SK-N-DZ (cell line): ENCODE data around the gene APBA2.
A peak's percentile ranks its signal among the peaks of the same experiment; 100 is the strongest.
"Not testable (repeated sequence)": the region's sequence is repeated elsewhere in the genome, so short reads cannot be mapped to it uniquely, and the experiment has no call there.

Source experiments
- DNase-seq: peaks from one replicate; pipeline ENCODE4 v3.0.0-alpha.2; 2015; ENCODE audit warnings: low spot score

Gene APBA2

DNA sequence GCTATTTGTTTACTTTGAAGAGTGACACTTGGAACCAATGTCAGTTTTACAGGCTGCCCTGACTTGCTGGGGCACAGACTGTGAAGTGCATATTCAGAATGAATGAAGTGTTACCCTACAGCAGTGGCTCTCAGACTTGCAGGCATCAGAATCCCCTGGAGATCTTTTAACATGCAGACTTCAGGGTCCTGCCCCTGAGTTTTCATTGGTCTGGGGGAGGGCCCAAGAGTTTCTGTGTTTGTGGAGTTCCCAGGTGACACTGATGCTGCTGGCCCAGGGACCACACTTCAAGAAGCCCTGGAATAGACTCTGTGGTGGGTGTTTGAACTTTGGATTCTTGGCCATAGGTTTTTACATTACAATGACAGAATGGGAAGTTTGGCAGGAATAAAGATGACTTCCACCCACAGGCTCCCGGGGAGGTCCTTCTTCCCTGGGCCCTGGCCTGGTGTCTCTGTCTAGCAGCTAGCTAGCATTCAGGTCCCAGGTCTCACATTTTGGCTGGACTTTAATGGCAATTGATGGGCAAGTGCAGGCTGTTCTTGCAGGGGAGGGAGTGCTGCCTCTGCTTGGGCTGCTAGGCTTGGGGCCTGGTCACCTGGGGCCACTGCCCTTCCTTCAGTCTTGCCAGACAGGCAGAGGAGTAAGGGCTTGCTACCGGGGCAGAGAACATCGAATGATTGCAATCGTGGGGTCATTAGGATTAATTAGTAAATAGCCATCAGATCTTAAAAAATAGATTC lies 149.0 kb downstream of the APBA2 start:
- no peak for DNase-seq

DNA sequence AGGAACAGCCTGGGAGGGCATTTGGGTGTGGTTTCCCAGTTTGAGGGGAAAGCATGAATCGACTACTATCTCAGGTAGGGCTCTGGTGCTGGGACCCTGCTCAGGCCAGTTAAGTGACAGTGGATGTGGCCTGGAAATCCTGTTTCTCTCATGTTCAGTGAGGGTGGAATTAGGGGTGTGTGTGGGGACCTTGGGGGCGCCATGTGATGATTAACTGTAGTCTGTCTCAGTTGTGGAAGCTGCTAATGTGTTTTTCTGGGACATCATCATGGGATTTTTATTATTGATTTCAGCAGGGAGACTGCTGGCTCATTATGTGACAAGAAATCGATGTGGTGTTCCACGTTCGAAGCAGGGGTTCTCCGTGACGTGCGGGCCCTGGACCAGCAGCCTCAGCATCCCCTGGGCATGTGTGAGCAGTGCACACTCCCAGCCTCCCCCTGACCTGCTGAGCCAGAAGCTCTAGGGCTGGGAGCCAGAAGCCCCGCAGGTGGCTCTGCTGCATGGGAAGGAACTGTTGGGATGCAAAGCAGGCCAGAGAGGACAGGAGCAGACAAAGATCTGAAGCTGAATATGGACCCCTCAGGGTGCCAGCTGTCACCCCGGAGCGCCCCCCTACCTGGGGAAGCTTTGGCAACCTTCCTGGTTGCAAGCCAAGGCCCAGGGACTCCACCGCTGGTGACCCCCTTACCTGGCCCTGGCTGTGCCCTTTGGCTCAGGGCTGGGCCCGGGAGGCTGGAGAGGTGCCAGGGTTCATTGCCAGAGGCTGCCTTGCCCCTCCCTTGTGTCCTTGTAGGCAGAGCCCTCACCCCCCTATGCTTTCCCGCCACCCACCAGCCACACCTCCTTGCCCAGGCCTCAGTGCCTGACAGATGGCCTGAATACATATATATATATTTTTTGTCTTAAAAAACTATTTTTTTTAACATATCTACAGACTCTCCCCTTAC lies 149.8 kb downstream of the APBA2 start:
- DNase-seq = no peak

DNA sequence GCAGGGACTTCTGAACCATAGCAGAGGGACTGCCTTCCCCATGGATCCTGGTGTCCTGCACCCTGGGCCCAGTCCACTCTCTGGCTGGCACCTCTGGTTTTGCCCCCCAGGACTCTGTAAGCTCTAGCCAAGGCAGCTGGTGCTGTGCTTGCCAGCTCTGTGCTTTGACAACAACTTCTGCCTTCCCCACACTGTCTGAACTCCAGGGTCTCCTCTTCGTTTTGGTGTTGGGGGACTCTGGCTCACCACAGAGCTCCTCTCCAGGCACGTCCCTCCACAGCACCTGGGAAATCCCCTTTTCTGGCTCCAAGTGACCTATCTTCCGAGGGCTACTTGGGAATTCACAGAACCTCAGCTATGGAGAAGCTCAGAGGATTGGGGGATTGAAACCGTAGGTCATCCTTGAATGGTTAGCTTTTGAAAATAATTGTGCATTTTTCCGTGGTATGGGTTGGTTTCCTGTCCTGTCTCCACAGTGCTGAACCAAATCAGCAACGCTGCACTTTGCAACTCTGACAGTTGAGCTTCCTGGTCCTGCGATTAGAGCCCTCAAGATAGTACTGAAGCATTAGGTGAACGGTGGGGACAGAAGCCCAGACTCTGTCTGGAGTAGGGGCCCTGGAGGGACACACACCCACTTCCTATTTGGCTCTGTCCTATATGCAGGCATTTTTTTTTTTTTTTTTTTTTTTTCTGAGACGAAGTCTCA lies 152.4 kb downstream of the APBA2 start:
- DNase-seq = no peak

DNA sequence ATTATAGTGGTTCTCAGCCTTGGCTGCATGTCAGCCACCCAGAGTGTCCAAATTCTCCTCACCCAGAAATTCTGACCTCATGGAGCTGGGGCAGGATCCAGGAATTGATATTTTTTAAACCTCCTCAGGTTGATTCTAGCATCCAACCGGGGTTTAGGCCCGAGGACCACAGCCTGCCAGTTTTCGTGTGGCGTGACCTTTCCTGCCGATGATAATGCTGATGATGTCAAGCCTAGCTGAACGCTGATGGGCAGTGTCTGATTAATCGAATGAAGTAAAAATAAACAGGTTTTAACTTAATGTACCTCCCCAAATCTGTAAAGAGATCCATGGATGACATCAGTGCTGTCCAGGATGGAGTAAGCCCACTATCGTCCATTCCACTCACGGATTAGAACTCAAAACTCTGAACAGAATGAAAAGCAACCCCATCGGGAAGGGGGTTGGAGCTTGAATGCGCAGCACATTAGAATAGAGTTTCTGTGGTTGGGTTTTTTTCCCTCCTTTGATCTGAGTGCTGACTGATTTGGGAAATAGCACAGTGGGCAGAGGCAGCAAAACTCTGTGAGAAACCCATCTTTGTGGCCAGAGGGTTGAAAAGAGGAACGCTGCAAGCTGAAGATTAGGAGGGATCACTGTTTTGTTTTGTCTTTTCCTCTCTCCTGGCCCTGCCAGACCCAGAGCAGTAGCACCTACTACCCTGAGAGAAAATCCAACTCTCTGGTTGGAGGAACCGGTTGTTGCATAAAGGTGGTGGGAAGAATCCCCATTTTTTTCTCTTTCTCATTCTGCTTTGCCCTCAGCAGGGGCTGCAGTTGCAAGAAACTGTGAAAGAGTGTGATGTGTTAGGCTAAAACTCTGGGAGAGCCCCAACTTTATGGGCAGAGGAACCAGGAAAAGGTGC lies 153.9 kb downstream of the APBA2 start:
- no peak for DNase-seq

DNA sequence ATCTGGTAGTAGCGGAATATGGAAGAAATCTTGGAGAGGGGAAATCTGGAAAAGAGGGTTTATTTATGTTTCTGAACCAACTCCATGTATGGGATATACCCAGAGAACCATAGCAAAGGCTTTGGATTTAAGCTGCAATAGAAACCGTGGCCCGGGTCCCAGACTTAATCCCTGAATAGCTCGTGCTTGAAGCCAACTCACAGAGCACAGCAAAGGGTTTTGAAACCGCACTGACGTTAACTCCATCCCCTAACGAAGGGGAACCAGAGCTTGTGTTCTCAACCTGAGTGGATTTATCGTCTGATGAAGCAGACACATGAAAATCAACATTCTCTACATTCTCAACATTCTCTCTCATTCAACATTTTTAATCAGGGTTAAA lies 154.6 kb downstream of the APBA2 start:
- no peak for DNase-seq

DNA sequence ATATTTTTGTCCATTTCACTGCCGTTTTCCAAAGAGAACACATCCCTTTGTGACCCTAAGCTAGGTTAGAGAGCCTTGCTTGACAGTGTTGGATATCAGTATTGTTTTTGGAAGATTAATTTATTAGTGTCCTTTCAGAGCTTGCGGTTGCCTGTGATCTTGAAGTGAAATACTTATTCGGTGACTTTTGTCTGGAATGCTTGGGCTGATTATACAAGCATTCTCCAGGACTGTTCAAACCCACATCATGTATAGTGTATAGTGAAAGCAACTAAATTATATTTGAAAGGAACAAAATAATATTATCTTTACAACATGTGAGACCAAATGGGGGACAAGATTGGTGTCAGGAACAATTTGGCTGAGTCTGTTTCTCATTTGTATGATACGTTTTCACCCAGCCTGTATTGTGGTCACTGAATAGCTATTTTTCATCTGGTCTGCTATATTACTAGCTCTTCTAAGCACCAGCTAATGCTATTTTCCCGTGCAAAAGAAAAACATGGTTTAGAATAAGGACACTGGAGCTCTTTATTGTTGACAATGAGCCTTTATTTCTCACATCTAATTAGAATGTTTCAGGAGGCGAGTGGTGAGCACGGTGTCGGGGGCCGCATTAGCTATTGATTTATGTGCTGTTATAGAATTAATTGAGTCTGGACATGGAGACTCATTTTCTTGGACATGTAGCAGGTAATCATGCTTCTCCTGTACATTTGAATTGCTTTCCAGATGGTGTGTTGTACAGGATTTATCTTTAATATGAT lies 158.1 kb downstream of the APBA2 start:
- peak; percentile 39 for DNase-seq

DNA sequence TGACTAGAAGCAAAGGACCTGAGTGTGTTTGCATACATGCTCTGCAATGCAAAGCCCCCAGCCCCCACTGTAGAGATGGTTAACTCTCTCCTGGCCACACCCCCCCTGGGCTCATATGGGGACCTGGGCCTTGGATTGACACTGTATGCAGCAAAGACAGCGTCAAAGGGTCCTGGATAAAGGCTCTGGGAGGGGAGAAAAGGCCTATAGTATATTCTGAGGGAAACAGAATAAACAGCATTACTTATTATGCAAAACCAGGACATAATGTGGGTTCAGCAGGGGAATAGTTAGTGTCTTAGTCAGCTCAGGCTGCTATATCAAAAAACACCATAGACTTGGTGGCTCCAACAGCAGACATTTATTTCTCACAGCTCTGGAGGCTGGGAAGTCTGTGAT lies 158.7 kb downstream of the APBA2 start:
- no peak for DNase-seq

DNA sequence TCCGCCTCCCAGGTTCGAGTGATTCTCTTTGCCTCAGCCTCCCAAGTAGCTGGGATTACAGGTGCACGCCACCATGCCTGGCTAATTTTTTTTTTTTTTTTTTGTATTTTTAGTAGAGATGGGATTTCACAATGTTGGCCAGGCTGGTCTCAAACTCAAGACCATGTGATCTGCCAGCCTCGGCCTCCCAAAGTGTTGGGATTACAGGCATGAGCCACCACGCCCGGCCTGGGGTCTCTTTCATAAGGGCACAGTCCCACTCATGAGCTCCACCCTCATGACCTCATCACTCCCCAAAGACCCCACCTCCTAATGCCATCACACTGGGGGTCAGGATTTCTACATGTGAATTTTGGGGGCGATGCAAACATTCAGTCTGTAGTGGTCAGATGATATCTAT lies 159.4 kb downstream of the APBA2 start:
- DNase-seq = not testable (repeated sequence)

DNA sequence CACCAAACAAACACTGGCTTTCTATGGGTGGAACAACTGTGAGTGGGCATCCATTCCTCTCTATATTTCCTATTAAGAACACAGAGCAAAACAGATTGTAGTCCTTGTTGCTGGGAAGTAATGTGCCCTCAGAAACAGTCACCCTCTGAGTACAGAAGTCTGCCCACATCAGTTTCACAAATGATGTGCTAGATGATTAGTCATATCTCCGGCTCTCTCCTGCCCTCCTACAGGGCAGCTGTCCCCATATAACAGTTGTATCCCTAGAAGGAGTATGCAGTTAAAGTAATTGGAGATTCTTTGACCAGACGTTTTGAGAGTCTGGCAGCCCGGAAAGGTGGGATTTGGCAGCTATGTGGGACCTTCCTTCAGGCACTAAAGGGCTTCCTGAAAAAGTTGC lies 159.9 kb downstream of the APBA2 start:
- no peak for DNase-seq

DNA sequence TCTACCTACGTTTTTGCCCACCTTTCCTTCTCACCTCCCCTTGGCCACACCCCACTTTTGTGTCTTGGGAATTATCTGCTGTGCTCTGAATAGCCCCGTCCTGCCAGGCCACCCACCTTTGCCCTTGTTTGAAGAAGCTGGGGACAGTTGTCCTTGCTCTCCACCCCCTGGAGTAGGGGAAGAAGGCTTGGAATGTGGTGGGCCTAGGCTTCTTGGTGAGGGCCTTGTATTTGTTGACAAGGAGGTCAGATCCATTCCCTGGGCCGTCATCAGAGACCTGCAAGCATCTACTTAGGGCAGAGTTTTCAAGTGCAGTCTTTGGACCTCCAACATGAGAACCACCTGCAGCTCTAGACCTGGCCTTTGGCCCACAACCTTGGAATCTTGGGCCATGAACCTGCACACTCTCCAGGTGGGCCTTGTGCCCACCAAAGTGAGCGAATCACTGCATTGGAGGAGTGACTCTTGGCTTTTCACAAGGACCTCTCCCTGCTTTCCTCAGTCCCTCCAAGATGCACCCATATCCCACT lies 160.6 kb downstream of the APBA2 start:
- DNase-seq = no peak

DNA sequence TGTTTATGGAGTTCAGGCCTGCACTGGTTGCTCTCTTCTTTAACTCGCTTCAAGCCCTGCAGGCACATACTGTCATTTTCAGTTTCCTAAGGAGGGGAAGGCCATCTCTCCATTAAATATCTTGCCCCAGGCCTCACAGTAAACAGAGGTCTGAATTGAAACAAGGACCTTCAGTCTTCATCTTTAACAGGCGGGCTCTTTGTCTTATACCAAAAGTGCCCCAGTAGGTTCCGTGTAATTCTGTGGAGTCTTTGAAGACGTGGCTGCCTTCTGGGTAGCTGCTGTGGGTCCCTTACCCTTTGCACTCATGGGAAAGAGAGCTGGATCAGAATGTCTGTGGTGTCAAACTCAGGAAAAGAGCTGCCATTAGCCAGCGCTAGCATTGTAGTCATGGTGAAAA lies 161.2 kb downstream of the APBA2 start:
- DNase-seq = no peak

DNA sequence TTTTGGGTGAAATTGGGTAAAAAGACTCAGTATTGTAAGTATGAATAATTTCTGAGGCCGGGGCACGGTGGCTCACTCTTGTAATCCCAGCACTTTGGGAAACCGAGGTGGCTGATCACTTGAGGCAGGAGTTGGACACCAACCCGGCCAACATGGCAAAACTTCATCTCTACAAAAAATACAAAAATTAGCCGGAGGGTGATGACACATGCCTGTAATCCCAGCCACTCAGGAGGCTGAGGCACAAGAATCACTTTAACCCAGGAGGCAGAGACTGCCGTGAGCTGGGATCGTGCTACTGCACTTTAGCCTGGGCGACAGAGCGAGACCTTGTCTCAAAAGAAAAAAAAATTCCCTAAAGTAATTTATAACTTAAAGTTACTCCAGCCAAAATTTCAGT lies 162.2 kb downstream of the APBA2 start:
- no peak for DNase-seq

DNA sequence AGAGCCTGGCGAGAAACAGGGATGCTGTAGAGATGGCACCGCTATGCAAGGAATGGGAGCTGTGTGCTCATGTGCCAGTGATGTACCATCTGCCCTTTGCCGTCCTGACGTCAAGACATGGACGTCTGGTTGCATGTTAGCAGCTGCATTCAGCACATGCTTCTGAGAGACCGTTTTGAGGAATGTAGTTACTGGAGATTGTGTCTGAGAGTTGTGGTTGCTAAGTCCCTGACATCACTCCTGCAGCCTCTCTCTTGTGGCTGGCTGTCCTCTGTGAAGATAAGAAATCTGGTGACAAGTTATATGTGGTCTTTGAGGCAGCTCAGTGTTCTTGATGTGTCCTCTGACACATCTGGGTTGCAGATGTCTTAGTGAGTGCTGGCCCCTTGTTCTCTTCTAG lies 165.1 kb downstream of the APBA2 start:
- DNase-seq = no peak

DNA sequence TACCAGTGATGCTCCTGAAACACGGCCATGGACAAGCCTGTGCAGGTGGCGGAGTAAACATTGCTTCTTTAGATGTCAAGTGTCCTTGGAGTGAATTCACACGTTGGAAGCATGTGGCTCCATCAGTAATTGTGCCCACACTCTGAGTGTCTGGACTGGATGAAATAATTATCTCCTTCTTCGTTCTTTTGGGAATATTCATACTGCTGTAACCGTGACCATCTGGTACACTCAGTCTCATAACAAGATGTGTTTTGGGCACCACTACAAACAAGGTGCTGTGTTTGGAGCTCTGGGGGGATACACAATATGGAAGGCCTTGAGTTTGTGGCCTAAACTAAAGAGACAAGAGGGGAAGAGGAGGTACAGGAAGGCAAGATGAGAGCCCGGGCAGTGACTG lies 165.6 kb downstream of the APBA2 start:
- DNase-seq = no peak

DNA sequence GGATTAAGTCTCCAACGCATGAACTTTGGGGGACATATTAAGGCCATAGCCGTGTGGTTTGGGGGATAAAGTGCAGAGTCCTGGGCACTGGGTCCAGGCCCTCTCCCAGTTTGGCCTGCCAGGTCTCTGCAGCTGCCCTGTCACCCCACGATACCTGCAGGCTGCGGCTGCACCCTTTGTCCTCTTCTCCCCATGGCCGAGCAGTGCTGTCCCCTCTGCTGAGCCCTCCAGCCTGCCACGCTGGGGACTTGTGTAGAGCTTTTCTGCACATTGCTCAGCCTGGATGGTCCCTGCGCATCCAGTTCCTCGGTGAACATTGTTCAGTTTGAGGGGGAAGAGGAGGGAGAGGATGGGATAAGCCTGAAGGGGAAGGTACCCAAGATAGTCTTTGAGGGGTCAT lies 167.2 kb downstream of the APBA2 start:
- DNase-seq = no peak

DNA sequence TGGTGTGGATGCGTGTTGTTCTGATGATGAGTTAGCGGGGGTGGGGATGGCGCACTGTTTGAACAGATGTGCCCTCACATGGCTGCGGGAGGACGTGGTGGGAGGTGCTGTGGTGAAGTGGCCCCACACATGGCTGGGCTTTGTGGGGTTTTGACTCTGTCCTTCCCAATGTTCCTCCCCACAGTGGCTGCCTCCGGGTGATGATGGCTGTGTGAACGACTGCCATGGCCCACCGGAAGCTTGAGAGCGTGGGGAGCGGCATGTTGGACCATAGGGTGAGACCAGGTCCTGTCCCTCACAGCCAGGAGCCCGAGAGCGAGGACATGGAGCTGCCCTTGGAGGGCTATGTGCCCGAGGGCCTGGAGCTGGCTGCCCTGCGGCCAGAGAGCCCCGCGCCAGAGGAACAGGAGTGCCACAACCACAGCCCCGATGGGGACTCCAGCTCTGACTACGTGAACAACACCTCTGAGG lies 167.9 kb downstream of the APBA2 start:
- DNase-seq = no peak

DNA sequence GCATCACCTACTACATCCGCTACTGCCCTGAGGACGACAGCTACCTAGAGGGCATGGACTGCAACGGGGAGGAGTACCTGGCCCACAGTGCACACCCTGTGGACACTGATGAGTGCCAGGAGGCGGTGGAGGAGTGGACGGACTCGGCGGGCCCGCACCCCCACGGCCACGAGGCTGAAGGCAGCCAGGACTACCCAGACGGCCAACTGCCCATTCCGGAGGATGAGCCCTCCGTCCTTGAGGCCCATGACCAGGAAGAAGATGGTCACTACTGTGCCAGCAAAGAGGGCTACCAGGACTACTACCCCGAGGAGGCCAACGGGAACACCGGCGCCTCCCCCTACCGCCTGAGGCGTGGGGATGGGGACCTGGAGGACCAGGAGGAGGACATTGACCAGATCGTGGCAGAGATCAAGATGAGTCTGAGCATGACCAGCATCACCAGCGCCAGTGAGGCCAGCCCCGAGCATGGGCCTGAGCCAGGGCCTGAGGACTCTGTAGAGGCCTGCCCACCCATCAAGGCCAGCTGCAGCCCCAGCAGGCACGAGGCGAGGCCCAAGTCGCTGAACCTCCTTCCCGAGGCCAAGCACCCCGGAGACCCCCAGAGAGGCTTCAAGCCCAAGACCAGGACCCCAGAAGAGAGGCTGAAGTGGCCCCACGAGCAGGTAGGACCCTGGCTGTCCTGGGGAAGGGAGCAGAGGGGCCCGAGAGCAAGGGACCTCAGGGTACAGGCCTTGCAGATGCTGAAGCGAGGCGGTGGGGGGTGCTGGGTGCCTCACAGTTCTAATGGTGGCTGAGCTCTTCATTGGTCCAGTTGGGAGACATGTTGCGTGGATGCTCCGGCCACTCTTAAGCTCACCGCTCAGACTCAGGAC lies 168.6 kb downstream of the APBA2 start:
- no peak for DNase-seq

DNA sequence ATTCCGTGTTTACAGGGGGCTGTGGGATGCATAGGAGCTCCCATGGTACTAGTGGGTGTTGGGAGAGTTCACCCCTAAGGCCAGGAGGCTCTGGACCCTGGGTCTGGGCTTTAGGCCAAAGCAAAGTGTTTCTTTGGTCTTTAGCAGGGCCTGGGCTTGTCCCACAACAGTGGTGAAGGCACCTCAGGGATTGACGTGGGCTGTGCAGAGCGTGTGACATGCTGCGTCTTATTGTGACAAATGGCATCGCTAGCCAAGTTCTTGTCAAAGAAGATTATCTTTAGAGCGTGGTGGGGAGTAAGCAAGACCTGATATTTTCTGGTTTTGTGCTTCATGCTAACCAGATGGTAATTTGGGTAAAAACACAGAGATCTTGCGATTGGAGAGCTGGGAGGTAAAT lies 170.1 kb downstream of the APBA2 start:
- DNase-seq = no peak

DNA sequence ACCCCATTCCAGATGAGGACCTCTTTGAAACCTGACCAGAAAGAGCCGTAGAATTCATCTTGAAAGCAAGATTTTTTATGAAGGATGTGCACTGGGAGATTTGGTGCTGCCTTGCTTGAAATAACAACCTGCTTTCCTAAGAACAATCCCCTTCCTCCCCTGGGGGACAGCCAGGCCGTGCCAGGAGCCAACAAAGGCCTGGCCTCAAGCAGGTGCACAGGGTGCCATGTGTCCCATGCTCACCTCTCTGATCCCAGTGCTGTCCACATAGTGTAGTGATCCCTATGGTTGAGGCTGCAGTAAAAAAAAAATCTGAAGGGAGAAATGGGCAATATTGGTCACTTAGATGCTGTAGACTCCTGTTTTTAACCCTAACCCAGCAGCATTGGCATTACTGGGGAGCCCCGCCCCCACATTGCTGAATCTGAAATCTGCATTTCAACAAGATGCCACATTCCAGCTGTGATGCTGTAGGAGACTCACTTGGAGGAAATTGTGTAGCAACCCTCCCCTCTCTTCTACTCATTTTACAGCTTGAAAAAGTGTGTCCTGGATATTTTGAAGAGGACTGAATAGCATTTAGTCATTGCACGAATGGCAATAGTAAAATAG lies 171.2 kb downstream of the APBA2 start:
- DNase-seq = no peak
